Stimulated activated CD8-positive, alpha-beta memory T cell treated with anti-CD3 and anti-CD28 coated beads, Interleukin-15, amount 100 ng/mL, for 48 hours (primary cell): ENCODE measurements around the gene MYL6B.
"Not testable (repeated sequence)": the region's sequence is repeated elsewhere in the genome, so short reads cannot be mapped to it uniquely, and the experiment has no call there.

Experiments used
- DNase-seq, 2 donors: peaks; one replicate each; pipeline ENCODE4 v3.0.0-alpha.2; 2020; ENCODE audit warnings: low read depth in 2 of 2

Gene MYL6B

GRCh38 chr12:56165369-56165768 lies 13.0 kb downstream of the MYL6B start:
- DNase-seq, result no peak

GRCh38 chr12:56169229-56169759 lies 16.9 kb downstream of the MYL6B start:
- DNase-seq, result no peak

GRCh38 chr12:56172839-56173238 lies 20.5 kb downstream of the MYL6B start:
- no peak for DNase-seq

GRCh38 chr12:56178347-56178746 lies 26.0 kb downstream of the MYL6B start:
- DNase-seq, result no peak

GRCh38 chr12:56186957-56187356 lies 34.6 kb downstream of the MYL6B start:
- DNase-seq, result no peak

GRCh38 chr12:56188131-56188777 lies 35.9 kb downstream of the MYL6B start:
- no peak for DNase-seq

GRCh38 chr12:56188778-56189098 lies 36.4 kb downstream of the MYL6B start:
- DNase-seq, result no peak

- DNase-seq, result peak; percentile 76 to 77
These were observed 36.9 kb downstream of the MYL6B start, which contains the start of gene SMARCC2 for GRCh38 chr12:56189099-56189917. Gene SMARCC2, minus strand, starts transcription at chr12:56189483. Its CDS starts 22 bp downstream, at chr12:56189461.

- peak; percentile 78 to 80 for DNase-seq
These were observed 37.7 kb downstream of the MYL6B start for GRCh38 chr12:56189918-56190694.

- no peak for DNase-seq
These were observed 38.3 kb downstream of the MYL6B start for GRCh38 chr12:56190695-56191155.

- DNase-seq, result no peak
These were observed 40.2 kb downstream of the MYL6B start for GRCh38 chr12:56192582-56192981.

- peak; percentile 41 to 49 for DNase-seq
These were observed 40.7 kb downstream of the MYL6B start for GRCh38 chr12:56193025-56193578.

- not testable (repeated sequence) for DNase-seq
These were observed 44.6 kb downstream of the MYL6B start for GRCh38 chr12:56196818-56197550.

- DNase-seq, result no peak
These were observed 45.7 kb downstream of the MYL6B start for GRCh38 chr12:56197921-56198635.

- DNase-seq, result no peak
These were observed 46.4 kb downstream of the MYL6B start for GRCh38 chr12:56198836-56199235.

GRCh38 chr12:56202366-56202765 lies 50.0 kb downstream of the MYL6B start:
- DNase-seq, result no peak

GRCh38 chr12:56202838-56203237 lies 50.5 kb downstream of the MYL6B start:
- no peak for DNase-seq

GRCh38 chr12:56204275-56204674 lies 51.9 kb downstream of the MYL6B start:
- DNase-seq, result no peak

GRCh38 chr12:56205445-56205844 lies 53.1 kb downstream of the MYL6B start:
- no peak for DNase-seq

- DNase-seq, result no peak
These were observed 54.2 kb downstream of the MYL6B start for GRCh38 chr12:56206452-56207166.
